GM23338 (cell line): ENCODE data around the gene CNST. TPM values are rescaled to one million over a fixed set of nuclear protein-coding genes. Genes with fewer than 3 reads are reported as not detected.
A peak's percentile ranks its signal among the peaks of the same experiment; 100 is the strongest.

Source experiments
- ATAC-seq: fragments of 200-7000 bp; cut with Tn5 transposase; 3 replicates; pipeline ENCODE4 v1.9.1; 2020
- DNase-seq: peaks from one replicate; pipeline ENCODE4 v3.0.0-alpha.2; 2015; ENCODE audit warnings: low spot score
- H2AFZ ChIP-seq: fragments of 200-600 bp; sonication (generic); 2 replicates; pipeline ENCODE4 v1.8.0; 2016; ENCODE audit warnings: antibody characterized with exemption, mild to moderate bottlenecking, moderate library complexity
- H3F3A ChIP-seq: fragments of 200-600 bp; sonication (generic); replicated peaks from 2 replicates; pipeline ENCODE4 v1.8.0; 2017; ENCODE audit warnings: antibody characterized with exemption, mixed run types, low read depth
- H3K27ac ChIP-seq: fragments of 200-600 bp; sonication (generic); 2 replicates; pipeline ENCODE4 v1.6.1; 2016; ENCODE audit warnings: low read depth
- H3K27me3 ChIP-seq: fragments of 200-600 bp; sonication (generic); 2 replicates; pipeline ENCODE4 v1.8.0; 2016; ENCODE audit warnings: mild to moderate bottlenecking, mixed run types, moderate library complexity; ENCODE audit not compliant: insufficient read depth
- H3K36me3 ChIP-seq: fragments of 200-600 bp; sonication (generic); 2 replicates; pipeline ENCODE4 v1.8.0; 2016; ENCODE audit warnings: mild to moderate bottlenecking; ENCODE audit not compliant: insufficient read depth
- H3K4me1 ChIP-seq: fragments of 200-600 bp; sonication (generic); 2 replicates; pipeline ENCODE4 v1.8.0; 2016; ENCODE audit warnings: mild to moderate bottlenecking, moderate library complexity; ENCODE audit not compliant: insufficient read depth
- H3K4me2 ChIP-seq: fragments of 200-600 bp; sonication (generic); 2 replicates; pipeline ENCODE4 v1.7.1; 2017; ENCODE audit warnings: mixed run types
- H3K4me3 ChIP-seq: fragments of 200-600 bp; sonication (generic); 2 replicates; pipeline ENCODE4 v1.6.1; 2016; ENCODE audit warnings: mixed run types
- H3K79me2 ChIP-seq: fragments of 200-600 bp; sonication (generic); replicated peaks from 2 replicates; pipeline ENCODE4 v1.8.0; 2017; ENCODE audit warnings: mild to moderate bottlenecking; ENCODE audit not compliant: insufficient read depth
- H3K9me2 ChIP-seq: fragments of 200-600 bp; sonication (generic); 2 replicates; pipeline ENCODE4 v1.8.0; 2017; ENCODE audit not compliant: insufficient read depth
- H4K20me1 ChIP-seq: fragments of 200-600 bp; sonication (generic); replicated peaks from 2 replicates; pipeline ENCODE4 v1.8.0; 2017; ENCODE audit warnings: mild to moderate bottlenecking; ENCODE audit not compliant: insufficient read depth
- H3K27ac Mint-ChIP-seq: 2 replicates; pipeline ENCODE4 v1.8.0; 2020; ENCODE audit warnings: inconsistent platforms, mild to moderate bottlenecking, moderate library complexity, mixed read lengths
- H3K27me3 Mint-ChIP-seq: 3 replicates; pipeline ENCODE4 v1.8.0; 2022; ENCODE audit warnings: low read depth, mild to moderate bottlenecking, moderate library complexity, mixed read lengths, inconsistent platforms; ENCODE audit not compliant: insufficient read depth, poor library complexity
- H3K36me3 Mint-ChIP-seq: 3 replicates; pipeline ENCODE4 v1.8.0; 2021; ENCODE audit warnings: low read depth, mild to moderate bottlenecking, inconsistent platforms, moderate library complexity, mixed read lengths
- H3K4me1 Mint-ChIP-seq: 3 replicates; pipeline ENCODE4 v1.8.0; 2020; ENCODE audit warnings: mild to moderate bottlenecking, inconsistent platforms, mixed read lengths
- H3K4me3 Mint-ChIP-seq: 3 replicates; pipeline ENCODE4 v1.8.0; 2021; ENCODE audit warnings: moderate library complexity, mild to moderate bottlenecking, inconsistent platforms, mixed read lengths
- H3K9me3 Mint-ChIP-seq: 3 replicates; pipeline ENCODE4 v1.8.0; 2020; ENCODE audit warnings: moderate library complexity, mild to moderate bottlenecking, inconsistent platforms, mixed read lengths
- CREB1 ChIP-seq: fragments of 250-450 bp; sonication (Bioruptor Pico); IDR thresholded peaks from 2 replicates; pipeline ENCODE4 v1.5.0; 2020; ENCODE audit warnings: low read depth, mild to moderate bottlenecking, moderate library complexity
- ZNF114 ChIP-seq: fragments of 250-450 bp; sonication (Bioruptor Pico); IDR thresholded peaks from 2 replicates; pipeline ENCODE4 v1.5.0; 2020; ENCODE audit warnings: mild to moderate bottlenecking, moderate library complexity
- ZNF331 ChIP-seq: fragments of 250-450 bp; sonication (Bioruptor Pico); IDR thresholded peaks from 2 replicates; pipeline ENCODE4 v1.5.0; 2020; ENCODE audit warnings: low read depth, mild to moderate bottlenecking, moderate library complexity
- polyA plus RNA-seq: library from polyadenylated mRNA; unstranded; fragments of >200 nt; fragmentation: Nextera tagmentation; extraction: Ambion mirVana; gene quantifications from 2 replicates; pipeline ENCODE4 v1.2.1, GENCODE V29; 2016
- total RNA-seq: library from RNA; depleted of rRNA; stranded (reverse); fragments of >200 nt; shearing (Covaris generic); gene quantifications from 2 replicates; pipeline ENCODE4 v1.2.3, GENCODE V29; 2014
- TF ChIP-seq, protein P1 (sequence below): IDR thresholded peaks from 2 replicates; pipeline ENCODE4 v1.6.1; 2016; ENCODE audit warnings: antibody characterized with exemption
- TF ChIP-seq, protein P2 (sequence below): fragments of 250-450 bp; sonication (Bioruptor Pico); IDR thresholded peaks from 2 replicates; pipeline ENCODE4 v1.5.0; 2020; ENCODE audit warnings: mild to moderate bottlenecking, moderate library complexity

The CNST gene
- total and polyA plus RNA-seq, 2 experiments from 2014 or later: 8.1 to 17.6 TPM

- TF ChIP-seq, protein P1, sequence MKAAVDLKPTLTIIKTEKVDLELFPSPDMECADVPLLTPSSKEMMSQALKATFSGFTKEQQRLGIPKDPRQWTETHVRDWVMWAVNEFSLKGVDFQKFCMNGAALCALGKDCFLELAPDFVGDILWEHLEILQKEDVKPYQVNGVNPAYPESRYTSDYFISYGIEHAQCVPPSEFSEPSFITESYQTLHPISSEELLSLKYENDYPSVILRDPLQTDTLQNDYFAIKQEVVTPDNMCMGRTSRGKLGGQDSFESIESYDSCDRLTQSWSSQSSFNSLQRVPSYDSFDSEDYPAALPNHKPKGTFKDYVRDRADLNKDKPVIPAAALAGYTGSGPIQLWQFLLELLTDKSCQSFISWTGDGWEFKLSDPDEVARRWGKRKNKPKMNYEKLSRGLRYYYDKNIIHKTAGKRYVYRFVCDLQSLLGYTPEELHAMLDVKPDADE: no peak
- no peak for TF ChIP-seq ZNF331
Observed at GRCh38 chr1:246689409-246690008, 123.3 kb downstream of the CNST start (continued).

GRCh38 chr1:246690100-246690499 lies 123.8 kb downstream of the CNST start:
- H3K36me3 ChIP-seq: no peaks in the 10 kb centered on the region; the same call in 1 of the 2 replicates
- no peaks in the 10 kb centered on the region for H3K4me1 ChIP-seq
- no peaks in the 10 kb centered on the region for H3K4me1 Mint-ChIP-seq
- H3K9me3 Mint-ChIP-seq: peaks cover 37% of the 10 kb centered on the region
- peak overlapping the region; percentile 39; the same call in 1 of the 2 replicates for H3K4me3 ChIP-seq
- H3K79me2 ChIP-seq: no peaks in the 10 kb centered on the region
- H4K20me1 ChIP-seq: no peaks in the 10 kb centered on the region
- no peaks in the 10 kb centered on the region for H3K27me3 ChIP-seq
- no peak overlapping the region for H3K4me3 Mint-ChIP-seq
- H3K9me2 ChIP-seq: no peaks in the 10 kb centered on the region
- H3K27me3 Mint-ChIP-seq: peaks cover 14% of the 10 kb centered on the region
- TF ChIP-seq ZNF114 (CRISPR knock-in tag) (no peak), ZNF331 (no peak), CREB1 (CRISPR knock-in tag) (no peak)
- TF ChIP-seq, protein P2, sequence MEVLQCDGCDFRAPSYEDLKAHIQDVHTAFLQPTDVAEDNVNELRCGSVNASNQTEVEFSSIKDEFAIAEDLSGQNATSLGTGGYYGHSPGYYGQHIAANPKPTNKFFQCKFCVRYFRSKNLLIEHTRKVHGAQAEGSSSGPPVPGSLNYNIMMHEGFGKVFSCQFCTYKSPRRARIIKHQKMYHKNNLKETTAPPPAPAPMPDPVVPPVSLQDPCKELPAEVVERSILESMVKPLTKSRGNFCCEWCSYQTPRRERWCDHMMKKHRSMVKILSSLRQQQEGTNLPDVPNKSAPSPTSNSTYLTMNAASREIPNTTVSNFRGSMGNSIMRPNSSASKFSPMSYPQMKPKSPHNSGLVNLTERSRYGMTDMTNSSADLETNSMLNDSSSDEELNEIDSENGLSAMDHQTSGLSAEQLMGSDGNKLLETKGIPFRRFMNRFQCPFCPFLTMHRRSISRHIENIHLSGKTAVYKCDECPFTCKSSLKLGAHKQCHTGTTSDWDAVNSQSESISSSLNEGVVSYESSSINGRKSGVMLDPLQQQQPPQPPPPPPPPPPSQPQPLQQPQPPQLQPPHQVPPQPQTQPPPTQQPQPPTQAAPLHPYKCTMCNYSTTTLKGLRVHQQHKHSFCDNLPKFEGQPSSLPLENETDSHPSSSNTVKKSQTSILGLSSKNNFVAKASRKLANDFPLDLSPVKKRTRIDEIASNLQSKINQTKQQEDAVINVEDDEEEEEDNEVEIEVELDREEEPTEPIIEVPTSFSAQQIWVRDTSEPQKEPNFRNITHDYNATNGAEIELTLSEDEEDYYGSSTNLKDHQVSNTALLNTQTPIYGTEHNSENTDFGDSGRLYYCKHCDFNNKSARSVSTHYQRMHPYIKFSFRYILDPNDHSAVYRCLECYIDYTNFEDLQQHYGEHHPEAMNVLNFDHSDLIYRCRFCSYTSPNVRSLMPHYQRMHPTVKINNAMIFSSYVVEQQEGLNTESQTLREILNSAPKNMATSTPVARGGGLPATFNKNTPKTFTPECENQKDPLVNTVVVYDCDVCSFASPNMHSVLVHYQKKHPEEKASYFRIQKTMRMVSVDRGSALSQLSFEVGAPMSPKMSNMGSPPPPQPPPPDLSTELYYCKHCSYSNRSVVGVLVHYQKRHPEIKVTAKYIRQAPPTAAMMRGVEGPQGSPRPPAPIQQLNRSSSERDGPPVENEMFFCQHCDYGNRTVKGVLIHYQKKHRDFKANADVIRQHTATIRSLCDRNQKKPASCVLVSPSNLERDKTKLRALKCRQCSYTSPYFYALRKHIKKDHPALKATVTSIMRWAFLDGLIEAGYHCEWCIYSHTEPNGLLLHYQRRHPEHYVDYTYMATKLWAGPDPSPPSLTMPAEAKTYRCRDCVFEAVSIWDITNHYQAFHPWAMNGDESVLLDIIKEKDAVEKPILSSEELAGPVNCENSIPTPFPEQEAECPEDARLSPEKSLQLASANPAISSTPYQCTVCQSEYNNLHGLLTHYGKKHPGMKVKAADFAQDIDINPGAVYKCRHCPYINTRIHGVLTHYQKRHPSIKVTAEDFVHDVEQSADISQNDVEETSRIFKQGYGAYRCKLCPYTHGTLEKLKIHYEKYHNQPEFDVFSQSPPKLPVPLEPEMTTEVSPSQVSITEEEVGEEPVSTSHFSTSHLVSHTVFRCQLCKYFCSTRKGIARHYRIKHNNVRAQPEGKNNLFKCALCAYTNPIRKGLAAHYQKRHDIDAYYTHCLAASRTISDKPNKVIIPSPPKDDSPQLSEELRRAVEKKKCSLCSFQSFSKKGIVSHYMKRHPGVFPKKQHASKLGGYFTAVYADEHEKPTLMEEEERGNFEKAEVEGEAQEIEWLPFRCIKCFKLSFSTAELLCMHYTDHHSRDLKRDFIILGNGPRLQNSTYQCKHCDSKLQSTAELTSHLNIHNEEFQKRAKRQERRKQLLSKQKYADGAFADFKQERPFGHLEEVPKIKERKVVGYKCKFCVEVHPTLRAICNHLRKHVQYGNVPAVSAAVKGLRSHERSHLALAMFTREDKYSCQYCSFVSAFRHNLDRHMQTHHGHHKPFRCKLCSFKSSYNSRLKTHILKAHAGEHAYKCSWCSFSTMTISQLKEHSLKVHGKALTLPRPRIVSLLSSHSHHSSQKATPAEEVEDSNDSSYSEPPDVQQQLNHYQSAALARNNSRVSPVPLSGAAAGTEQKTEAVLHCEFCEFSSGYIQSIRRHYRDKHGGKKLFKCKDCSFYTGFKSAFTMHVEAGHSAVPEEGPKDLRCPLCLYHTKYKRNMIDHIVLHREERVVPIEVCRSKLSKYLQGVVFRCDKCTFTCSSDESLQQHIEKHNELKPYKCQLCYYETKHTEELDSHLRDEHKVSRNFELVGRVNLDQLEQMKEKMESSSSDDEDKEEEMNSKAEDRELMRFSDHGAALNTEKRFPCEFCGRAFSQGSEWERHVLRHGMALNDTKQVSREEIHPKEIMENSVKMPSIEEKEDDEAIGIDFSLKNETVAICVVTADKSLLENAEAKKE (CRISPR knock-in tag): no peak
- TF ChIP-seq, protein P1: no peak
- DNase-seq (no peak), ATAC-seq (no peak)
- H3K27ac Mint-ChIP-seq: no peak overlapping the region
- H3K27ac ChIP-seq: no peak overlapping the region
- peaks cover 16% of the 10 kb centered on the region for H3K36me3 Mint-ChIP-seq
- H2AFZ ChIP-seq: peak overlapping the region; percentile 96; the same call in 1 of the 2 replicates
- H3K4me2 ChIP-seq: no peak overlapping the region
- no peaks in the 10 kb centered on the region for H3F3A ChIP-seq
